NT2/D1 (cell line): ENCODE results near the gene FAM107B.

Source experiments
- YY1 ChIP-seq: IDR thresholded peaks from 2 replicates; pipeline ENCODE4 v1.6.1; 2011; ENCODE audit not compliant: insufficient read length, insufficient read depth
- ZNF274 ChIP-seq: IDR thresholded peaks from 2 replicates; pipeline ENCODE4 v1.6.1; 2011; ENCODE audit warnings: mild to moderate bottlenecking, low read depth, low read length

GRCh38 chr10:14649739-14650138 is 125.0 kb downstream of the FAM107B start:
- TF ChIP-seq ZNF274: no peak
- TF ChIP-seq YY1: no peak
